HCT116 (cell line): ENCODE data around the gene SIN3A. TPM values are rescaled to one million over a fixed set of nuclear protein-coding genes. Genes with fewer than 3 reads are reported as not detected.

Experiments
- ATAC-seq: fragments of 200-7000 bp; cut with Tn5 transposase; 2 replicates; pipeline ENCODE4 v1.9.1; 2020; ENCODE audit warnings: mild to moderate bottlenecking, moderate library complexity
- BruUV-seq: library from RNA; stranded (reverse); fragments of 400-500 nt; replicated peaks from 2 replicates; lab custom pipeline; 2021; lab: Mats Ljungman, UMichigan
- CTCF ChIA-PET: fragments of 300-600 bp; sonication (Branson Sonifier 250); formaldehyde crosslinking; loops from one replicate; lab custom pipeline; 2021; ENCODE audit warnings: antibody characterized with exemption; lab: Charles Lee
- POLR2A ChIA-PET: fragments of 300-600, 350-600 bp; sonication (Branson Sonifier 250); formaldehyde crosslinking; loops from one replicate; lab custom pipeline; 2021; ENCODE audit warnings: antibody characterized with exemption; lab: Charles Lee
- RAD21 ChIA-PET, 2 experiments: fragments of 300-600 bp; sonication (Branson Sonifier 250); formaldehyde crosslinking; loops; one replicate each; lab custom pipeline; 2023; ENCODE audit warnings: low total read pairs in 2 of 2; ENCODE audit not compliant: uncharacterized antibody in 2 of 2, unreplicated experiment in 2 of 2, low non-redundant PET in 1 of 2; lab: Charles Lee
- DNase-seq: peaks from one replicate; pipeline ENCODE4 v3.0.0-alpha.2; 2010; ENCODE audit warnings: low read depth, low spot score
- H2AFZ ChIP-seq: fragments of 200-600 bp; shearing (Covaris generic), sonication (generic); 2 replicates; pipeline ENCODE4 v1.6.1; 2017; ENCODE audit warnings: low read depth, mixed run types, mixed read lengths, antibody characterized with exemption, low read length; ENCODE audit not compliant: poor library complexity, severe bottlenecking
- H3K27ac ChIP-seq: 2 replicates; pipeline ENCODE4 v1.5.1; 2012; ENCODE audit warnings: low read depth, low read length
- H3K27me3 ChIP-seq: fragments of 200-600 bp; sonication (generic); 2 replicates; pipeline ENCODE4 v1.6.1; 2016; ENCODE audit warnings: mixed run types, low read length, mixed read lengths; ENCODE audit not compliant: insufficient read depth
- H3K36me3 ChIP-seq, 2 experiments: fragments of 200-500 bp in 1 of 2; fragments of 200-600 bp in 1 of 2; sonication (Bioruptor generic) in 1 of 2; sonication (generic) in 1 of 2; 2 replicates each; pipeline versions ENCODE4 v1.5.1 to v1.6.1; 2014 to 2016; ENCODE audit warnings: low read length in 2 of 2, inconsistent platforms in 1 of 2, mixed read lengths in 1 of 2, mixed run types in 1 of 2; ENCODE audit not compliant: insufficient read depth in 2 of 2, control insufficient read depth in 1 of 2
- H3K4me1 ChIP-seq, 2 experiments: fragments of 200-600 bp in 1 of 2; sonication (generic) in 1 of 2; 2 replicates each; pipeline versions ENCODE4 v1.5.1 to v1.6.1; 2012 to 2017; ENCODE audit warnings: low read length in 2 of 2, inconsistent platforms in 1 of 2, mild to moderate bottlenecking in 1 of 2, mixed read lengths in 1 of 2, mixed run types in 1 of 2, moderate library complexity in 1 of 2; ENCODE audit not compliant: insufficient read depth in 2 of 2, control insufficient read depth in 1 of 2
- H3K4me2 ChIP-seq: fragments of 200-600 bp; sonication (generic); 2 replicates; pipeline ENCODE4 v1.6.1; 2017; ENCODE audit warnings: mixed run types, low read length, mixed read lengths
- H3K4me3 ChIP-seq, 2 experiments: fragments of 200-600 bp in 1 of 2; sonication (generic) in 1 of 2; replicated peaks in 1 of 2; 2 replicates each; pipeline ENCODE4 v1.5.1; 2011 to 2016; ENCODE audit warnings: low read length in 2 of 2, control low read depth in 1 of 2, low read depth in 1 of 2, mild to moderate bottlenecking in 1 of 2, mixed read lengths in 1 of 2, mixed run types in 1 of 2
- H3K79me2 ChIP-seq: fragments of 200-600 bp; sonication (generic); 2 replicates; pipeline ENCODE4 v1.6.1; 2017; ENCODE audit warnings: mild to moderate bottlenecking, mixed run types, low read length, moderate library complexity, mixed read lengths; ENCODE audit not compliant: insufficient read depth
- H3K9ac ChIP-seq: fragments of 200-600 bp; sonication (generic); 2 replicates; pipeline ENCODE4 v1.6.1; 2016; ENCODE audit warnings: low read length, mixed read lengths
- H3K9me2 ChIP-seq: fragments of 200-600 bp; sonication (generic), shearing (Covaris generic); 2 replicates; pipeline ENCODE4 v1.6.1; 2017; ENCODE audit warnings: mixed run types, mild to moderate bottlenecking, moderate library complexity; ENCODE audit not compliant: insufficient read depth
- H3K9me3 ChIP-seq, 2 experiments: fragments of 200-500 bp in 1 of 2; fragments of 200-600 bp in 1 of 2; sonication (Bioruptor generic) in 1 of 2; sonication (generic) in 1 of 2; 2 replicates each; pipeline ENCODE4 v1.6.1; 2014 to 2017; ENCODE audit warnings: low read length in 2 of 2, mixed read lengths in 2 of 2, inconsistent platforms in 1 of 2, low read depth in 1 of 2, mild to moderate bottlenecking in 1 of 2, mixed run types in 1 of 2, moderate library complexity in 1 of 2; ENCODE audit not compliant: control insufficient read depth in 1 of 2, insufficient read depth in 1 of 2
- H4K20me1 ChIP-seq: fragments of 200-600 bp; sonication (generic), shearing (Covaris generic); 2 replicates; pipeline ENCODE4 v1.6.1; 2017; ENCODE audit warnings: mixed run types, mild to moderate bottlenecking, moderate library complexity; ENCODE audit not compliant: insufficient read depth
- ATF3 ChIP-seq: IDR thresholded peaks from 2 replicates; pipeline ENCODE4 v1.6.1; 2012
- CBX3 ChIP-seq: IDR thresholded peaks from 2 replicates; pipeline ENCODE4 v1.6.1; 2012; ENCODE audit warnings: low read depth
- CEBPB ChIP-seq: IDR thresholded peaks from 2 replicates; pipeline ENCODE4 v1.6.1; 2012; ENCODE audit warnings: low read depth
- CTCF ChIP-seq, 3 experiments: fragments of 200-600 bp in 1 of 3; sonication (generic) in 1 of 3; IDR thresholded peaks in 2 of 3; conservative IDR thresholded peaks in 1 of 3; 2 replicates each; pipeline ENCODE4 v1.5.1; 2012 to 2017; ENCODE audit warnings: low read depth in 2 of 3, low read length in 2 of 3, antibody characterized with exemption in 1 of 3, borderline replicate concordance in 1 of 3, control low read depth in 1 of 3, mild to moderate bottlenecking in 1 of 3, mixed read lengths in 1 of 3, mixed run types in 1 of 3, moderate library complexity in 1 of 3; ENCODE audit not compliant: insufficient read depth in 1 of 3
- EGR1 ChIP-seq: IDR thresholded peaks from 2 replicates; pipeline ENCODE4 v1.6.1; 2012; ENCODE audit warnings: low read depth
- ELF1 ChIP-seq: IDR thresholded peaks from 2 replicates; pipeline ENCODE4 v1.6.1; 2012; ENCODE audit warnings: low read depth, borderline replicate concordance
- EZH2 ChIP-seq: fragments of 200-600 bp; sonication (generic); IDR thresholded peaks from 2 replicates; pipeline ENCODE4 v1.6.1; 2017; ENCODE audit warnings: antibody characterized with exemption, mixed run types
- EZH2phosphoT487 ChIP-seq: fragments of 200-600 bp; IDR thresholded peaks from 2 replicates; pipeline ENCODE4 v1.6.1; 2018; ENCODE audit warnings: antibody characterized with exemption, borderline replicate concordance
- FOSL1 ChIP-seq: IDR thresholded peaks from 2 replicates; pipeline ENCODE4 v1.6.1; 2012; ENCODE audit warnings: low read depth
- POLR2A ChIP-seq: IDR thresholded peaks from 2 replicates; pipeline ENCODE4 v1.7.0; 2011; ENCODE audit warnings: borderline replicate concordance; ENCODE audit not compliant: insufficient read depth, insufficient read length; ENCODE audit errors: extremely low read depth
- POLR2AphosphoS5 ChIP-seq: IDR thresholded peaks from 2 replicates; pipeline ENCODE4 v1.6.1; 2011; ENCODE audit warnings: mild to moderate bottlenecking, low read depth, low read length, moderate library complexity
- RAD21 ChIP-seq: IDR thresholded peaks from 2 replicates; pipeline ENCODE4 v1.6.1; 2012; ENCODE audit warnings: low read depth, mild to moderate bottlenecking
- SIN3A ChIP-seq: IDR thresholded peaks from 2 replicates; pipeline ENCODE4 v1.6.1; 2012; ENCODE audit warnings: low read depth
- SRF ChIP-seq: IDR thresholded peaks from 2 replicates; pipeline ENCODE4 v1.6.1; 2012; ENCODE audit warnings: low read depth
- TCF7L2 ChIP-seq: IDR thresholded peaks from 2 replicates; pipeline ENCODE4 v1.7.0; 2011; ENCODE audit warnings: borderline replicate concordance, inconsistent platforms; ENCODE audit not compliant: insufficient read depth, insufficient read length; ENCODE audit errors: extremely low read depth
- YY1 ChIP-seq: IDR thresholded peaks from 2 replicates; pipeline ENCODE4 v1.6.1; 2011; ENCODE audit warnings: low read length, low read depth, moderate library complexity, mild to moderate bottlenecking; ENCODE audit not compliant: insufficient replicate concordance; ENCODE audit errors: extremely low read depth
- ZFX ChIP-seq: fragments of 450-650 bp; IDR thresholded peaks from 2 replicates; pipeline ENCODE4 v1.6.1; 2017
- ZNF274 ChIP-seq: fragments of 200-500 bp; sonication (Bioruptor generic); IDR thresholded peaks from 2 replicates; pipeline ENCODE4 v1.6.1; 2014; ENCODE audit warnings: mild to moderate bottlenecking, low read depth, low read length, inconsistent platforms
- intact Hi-C: fragments of 100-400 bp; cut with micrococcal nuclease; formaldehyde crosslinking; loops from 2 replicates; pipeline ENCODE4 v1.10.0; 2022
- total RNA-seq: library from RNA; stranded (reverse); gene quantifications from one replicate; pipeline ENCODE4 v1.2.1, GENCODE V29; 2021; ENCODE audit not compliant: unreplicated experiment
- TF ChIP-seq, protein P1 (sequence below): IDR thresholded peaks from 2 replicates; pipeline ENCODE4 v1.6.1; 2012; ENCODE audit warnings: low read depth

The SIN3A gene
- total RNA-seq, 1 experiment from 2014 or later, result 70.1 TPM

- H3K27ac ChIP-seq, result no peak overlapping the region
- peaks cover 17 to 19% of the 10 kb centered on the region in 2 experiments for H3K36me3 ChIP-seq
- ChIA-PET RAD21 (no interaction called here), POLR2A (no interaction called here), CTCF (no interaction called here)
- H2AFZ ChIP-seq, result no peak overlapping the region
- no peaks in the 10 kb centered on the region for H3K4me1 ChIP-seq
- H3K4me2 ChIP-seq, result no peak overlapping the region
- BruUV-seq, result no TSS peak
- no peaks in the 10 kb centered on the region for H3K9me3 ChIP-seq
- ATAC-seq, result no peak
- H3K79me2 ChIP-seq, result peaks cover 50% of the 10 kb centered on the region
- no peak for DNase-seq
- no peak for TF ChIP-seq POLR2AphosphoS5
- TF ChIP-seq ELF1, result no peak
- TF ChIP-seq TCF7L2, result no peak
- no peak for TF ChIP-seq ZFX
- TF ChIP-seq EGR1, result no peak
- no peak for TF ChIP-seq ZNF274
- no peak for TF ChIP-seq CBX3
- no peak for TF ChIP-seq POLR2A
- TF ChIP-seq YY1, result no peak
- TF ChIP-seq, protein P1, sequence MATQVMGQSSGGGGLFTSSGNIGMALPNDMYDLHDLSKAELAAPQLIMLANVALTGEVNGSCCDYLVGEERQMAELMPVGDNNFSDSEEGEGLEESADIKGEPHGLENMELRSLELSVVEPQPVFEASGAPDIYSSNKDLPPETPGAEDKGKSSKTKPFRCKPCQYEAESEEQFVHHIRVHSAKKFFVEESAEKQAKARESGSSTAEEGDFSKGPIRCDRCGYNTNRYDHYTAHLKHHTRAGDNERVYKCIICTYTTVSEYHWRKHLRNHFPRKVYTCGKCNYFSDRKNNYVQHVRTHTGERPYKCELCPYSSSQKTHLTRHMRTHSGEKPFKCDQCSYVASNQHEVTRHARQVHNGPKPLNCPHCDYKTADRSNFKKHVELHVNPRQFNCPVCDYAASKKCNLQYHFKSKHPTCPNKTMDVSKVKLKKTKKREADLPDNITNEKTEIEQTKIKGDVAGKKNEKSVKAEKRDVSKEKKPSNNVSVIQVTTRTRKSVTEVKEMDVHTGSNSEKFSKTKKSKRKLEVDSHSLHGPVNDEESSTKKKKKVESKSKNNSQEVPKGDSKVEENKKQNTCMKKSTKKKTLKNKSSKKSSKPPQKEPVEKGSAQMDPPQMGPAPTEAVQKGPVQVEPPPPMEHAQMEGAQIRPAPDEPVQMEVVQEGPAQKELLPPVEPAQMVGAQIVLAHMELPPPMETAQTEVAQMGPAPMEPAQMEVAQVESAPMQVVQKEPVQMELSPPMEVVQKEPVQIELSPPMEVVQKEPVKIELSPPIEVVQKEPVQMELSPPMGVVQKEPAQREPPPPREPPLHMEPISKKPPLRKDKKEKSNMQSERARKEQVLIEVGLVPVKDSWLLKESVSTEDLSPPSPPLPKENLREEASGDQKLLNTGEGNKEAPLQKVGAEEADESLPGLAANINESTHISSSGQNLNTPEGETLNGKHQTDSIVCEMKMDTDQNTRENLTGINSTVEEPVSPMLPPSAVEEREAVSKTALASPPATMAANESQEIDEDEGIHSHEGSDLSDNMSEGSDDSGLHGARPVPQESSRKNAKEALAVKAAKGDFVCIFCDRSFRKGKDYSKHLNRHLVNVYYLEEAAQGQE, result no peak
- no peak for TF ChIP-seq ATF3
- TF ChIP-seq SRF, result no peak
- no peak for TF ChIP-seq EZH2
- TF ChIP-seq FOSL1, result no peak
- no peak for TF ChIP-seq SIN3A
- TF ChIP-seq RAD21, result no peak
- no peak for TF ChIP-seq CEBPB
- no peak for TF ChIP-seq CTCF (IDR thresholded peaks at IDR 0.05 in 2 of 3, conservative IDR thresholded peaks at IDR 0.05 in 1 of 3; ENCODE audit: borderline replicate concordance in 1 of 3, insufficient read depth in 1 of 3, low read depth in 2 of 3, low read length in 2 of 3)
- no peak for TF ChIP-seq EZH2phosphoT487
- no peak overlapping the region for H3K4me3 ChIP-seq
- no peak overlapping the region for H3K9ac ChIP-seq
- H3K27me3 ChIP-seq, result no peaks in the 10 kb centered on the region
- peaks cover 4% of the 10 kb centered on the region; the same call in 1 of the 2 replicates for H4K20me1 ChIP-seq
- H3K9me2 ChIP-seq, result no peaks in the 10 kb centered on the region
- intact Hi-C loops, result no loop called here
Observed at GRCh38 chr15:75420698-75421097, 30.8 kb downstream of the SIN3A start.
